Measurements from ENCODE around the gene RYR2.

Gene RYR2

DNA sequence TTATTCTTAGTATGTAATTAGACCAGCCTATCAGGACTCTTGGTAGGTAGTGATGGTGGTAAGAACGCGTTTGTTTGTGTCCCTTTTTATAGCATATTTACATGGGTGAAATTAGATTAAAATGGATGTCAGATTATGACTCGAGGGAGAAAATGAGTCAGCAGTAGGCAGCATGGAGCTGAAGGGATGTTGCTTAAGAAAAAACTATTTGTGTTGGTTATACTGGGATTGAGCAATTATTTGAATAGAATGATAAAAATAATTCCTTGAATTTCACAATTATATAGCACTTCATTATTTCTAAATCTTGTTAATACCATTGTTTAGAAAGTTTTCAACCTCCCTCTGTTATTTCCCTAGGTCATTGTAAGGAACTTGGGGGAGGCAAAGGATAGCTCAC, 348.8 kb downstream of the RYR2 start:
- TF ChIP-seq CTCF (conservative IDR thresholded peaks at IDR 0.05) = no peak
- TF ChIP-seq ZFX (IDR thresholded peaks at IDR 0.05) = no peak
- no peak overlapping the region for H3K27ac ChIP-seq

GRCh38 chr1:237393632-237394031, 351.6 kb downstream of the RYR2 start:
- no peak for TF ChIP-seq CTCF (conservative IDR thresholded peaks at IDR 0.05)
- no peak for TF ChIP-seq ZFX (IDR thresholded peaks at IDR 0.05)
- H3K27ac ChIP-seq = no peak overlapping the region

GRCh38 chr1:237394281-237394680, 352.3 kb downstream of the RYR2 start:
- TF ChIP-seq ZFX (IDR thresholded peaks at IDR 0.05) (no peak), CTCF (conservative IDR thresholded peaks at IDR 0.05) (no peak)
- no peak overlapping the region for H3K27ac ChIP-seq

GRCh38 chr1:237396426-237396825, 354.4 kb downstream of the RYR2 start:
- no peak overlapping the region for H3K27ac ChIP-seq
- TF ChIP-seq CTCF (conservative IDR thresholded peaks at IDR 0.05) (no peak), ZFX (IDR thresholded peaks at IDR 0.05) (no peak)

DNA sequence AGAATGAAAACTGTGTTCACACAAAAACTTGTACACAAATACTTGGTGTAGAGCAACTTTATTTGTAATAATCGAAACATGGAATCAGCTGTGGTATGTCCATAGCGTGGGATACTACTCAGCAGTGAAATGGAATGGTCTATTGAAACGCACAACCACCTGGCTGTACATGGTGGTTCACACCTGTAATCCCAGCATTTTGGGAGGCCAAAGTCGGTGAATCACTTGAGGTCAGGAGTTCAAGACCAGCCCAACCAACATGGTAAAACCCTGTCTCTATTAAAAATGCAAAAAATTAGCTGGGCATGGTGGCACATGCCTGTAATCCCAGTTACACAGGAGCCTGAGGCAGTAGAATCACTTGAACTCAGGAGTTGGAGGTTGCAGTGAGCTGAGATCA, 356.8 kb downstream of the RYR2 start:
- H3K27ac ChIP-seq = no peak overlapping the region
- TF ChIP-seq ZFX (IDR thresholded peaks at IDR 0.05) = no peak
- TF ChIP-seq CTCF (conservative IDR thresholded peaks at IDR 0.05) = no peak

- no peak overlapping the region for H3K27ac ChIP-seq
- TF ChIP-seq CTCF (conservative IDR thresholded peaks at IDR 0.05) = no peak
- TF ChIP-seq ZFX (IDR thresholded peaks at IDR 0.05) = no peak
Observed at GRCh38 chr1:237405912-237406311, 363.9 kb downstream of the RYR2 start.

GRCh38 chr1:237411621-237412020, 369.6 kb downstream of the RYR2 start:
- H3K27ac ChIP-seq = no peak overlapping the region
- TF ChIP-seq CTCF (conservative IDR thresholded peaks at IDR 0.05) (no peak), ZFX (IDR thresholded peaks at IDR 0.05) (no peak)
